HG02852 (cell line): ENCODE measurements around the gene KRTAP10-1.
"Not testable (repeated sequence)": the region's sequence is repeated elsewhere in the genome, so short reads cannot be mapped to it uniquely, and the experiment has no call there.

ENCODE experiments used
- ATAC-seq: cut with Tn5 transposase; IDR thresholded peaks from one replicate; pipeline ENCODE4 v1.9.1; 2021; ENCODE audit warnings: mild to moderate bottlenecking, moderate library complexity; ENCODE audit not compliant: unreplicated experiment

Gene KRTAP10-1

DNA sequence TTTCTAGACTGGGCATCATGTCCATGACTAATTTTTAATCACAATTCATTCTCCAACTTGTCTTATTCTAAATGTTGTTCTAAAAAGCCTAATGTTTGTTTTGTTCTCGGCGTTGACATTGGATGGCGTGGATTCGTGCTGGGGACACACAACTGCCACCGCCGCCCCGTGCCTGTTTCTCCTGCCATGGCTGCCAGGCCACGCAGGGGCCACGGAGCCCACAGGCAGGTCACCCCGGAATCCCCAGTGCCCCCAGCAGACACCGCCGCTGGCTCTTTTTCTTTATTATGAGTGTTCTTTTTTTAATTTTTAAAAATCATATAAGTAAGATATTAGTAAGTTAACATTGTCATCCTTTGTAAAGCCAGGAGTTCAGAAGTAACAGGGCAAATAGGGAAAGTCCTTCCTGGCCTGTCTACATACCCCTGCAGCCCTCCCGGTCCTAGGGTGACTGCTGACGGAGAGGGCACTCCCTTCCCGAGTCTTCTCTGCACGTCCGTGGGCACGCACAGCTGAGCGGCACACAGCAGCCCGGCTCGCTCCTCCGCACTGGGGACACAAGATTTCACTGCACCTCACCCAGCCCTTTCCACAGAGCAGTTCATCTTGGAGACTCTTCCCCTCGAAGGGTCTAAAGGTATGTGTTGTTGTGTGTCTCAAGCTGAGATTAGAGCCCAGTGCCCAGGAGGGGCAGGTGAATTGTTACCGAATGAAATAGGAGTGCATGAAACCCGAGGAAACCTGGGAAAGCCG, 32.1 kb downstream of the KRTAP10-1 start:
- ATAC-seq = no peak

DNA sequence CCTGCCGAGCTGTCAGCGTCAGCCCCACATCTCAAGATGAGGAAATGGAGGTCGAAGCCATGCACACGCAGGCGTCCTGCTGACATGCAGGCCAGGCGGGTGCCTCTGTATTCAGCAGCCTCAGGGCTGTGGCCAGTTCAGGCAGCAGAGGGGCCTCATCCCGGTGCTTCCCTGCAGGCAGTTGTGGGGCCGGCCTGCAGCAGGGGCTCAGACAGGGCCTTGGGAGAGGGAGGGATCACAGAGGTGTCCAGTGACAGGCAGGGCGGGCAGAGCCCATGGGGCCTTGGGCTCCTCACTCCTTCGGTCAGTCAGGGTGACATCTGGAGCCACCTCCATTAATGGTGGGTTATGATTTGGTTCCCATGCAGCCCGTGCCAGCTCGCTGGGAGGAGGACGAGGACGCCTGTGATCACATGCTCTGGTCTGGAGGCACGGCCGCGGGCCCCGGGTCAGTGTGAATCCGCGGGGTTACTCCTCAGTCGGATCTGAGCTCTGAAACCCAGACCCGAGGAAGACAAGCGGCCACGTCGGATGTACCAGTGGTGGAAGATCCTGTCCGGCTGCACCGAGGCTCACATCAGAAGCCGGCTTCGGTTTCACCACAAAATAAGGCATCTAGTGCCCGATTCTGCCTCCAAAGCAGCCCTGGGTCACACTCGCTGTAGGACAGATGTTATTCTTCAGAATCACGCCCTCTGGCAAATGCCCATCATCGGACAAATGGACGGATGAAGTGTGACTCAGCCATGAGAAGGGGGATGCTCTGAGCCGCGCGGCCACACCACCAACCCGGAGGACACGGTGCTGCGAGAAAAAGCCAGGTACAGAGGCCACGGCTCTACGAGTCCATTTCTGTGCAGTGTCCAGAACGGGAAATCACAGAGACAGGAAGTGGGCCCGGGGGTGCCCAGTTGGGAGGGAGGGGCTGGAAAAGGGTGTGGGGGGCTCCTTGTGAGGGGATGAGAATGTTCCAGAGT, 33.4 kb downstream of the KRTAP10-1 start:
- ATAC-seq = no peak

DNA sequence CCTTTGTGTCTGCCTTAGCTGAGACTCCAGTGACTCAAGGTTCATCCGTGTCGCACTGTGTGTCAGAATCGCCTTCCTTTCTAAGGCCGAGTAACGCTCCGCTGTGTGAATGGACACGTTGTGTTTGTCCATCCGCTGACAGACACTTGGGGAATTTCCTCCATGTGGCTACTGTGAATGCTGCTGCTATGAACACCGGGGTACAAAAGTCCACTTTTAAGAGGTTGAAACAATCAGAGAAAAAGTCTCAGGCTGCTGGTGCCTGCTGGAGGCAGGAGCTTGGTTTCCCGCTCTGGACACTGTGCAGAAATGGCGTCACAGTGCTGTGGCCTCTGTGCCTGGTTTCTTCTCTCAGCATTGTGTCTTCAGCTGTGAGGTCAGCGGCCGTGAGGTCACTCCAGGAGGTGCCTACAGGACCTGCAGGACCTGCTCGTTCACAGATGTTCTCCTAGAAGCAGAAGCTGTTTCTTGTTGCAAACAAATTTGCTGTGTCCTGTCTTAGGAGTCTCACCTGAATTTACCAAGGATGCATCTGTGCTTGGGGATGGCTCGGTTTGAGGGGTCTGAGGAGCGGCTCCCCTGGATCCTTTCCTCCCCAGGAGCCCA, 34.2 kb downstream of the KRTAP10-1 start:
- ATAC-seq = no peak

DNA sequence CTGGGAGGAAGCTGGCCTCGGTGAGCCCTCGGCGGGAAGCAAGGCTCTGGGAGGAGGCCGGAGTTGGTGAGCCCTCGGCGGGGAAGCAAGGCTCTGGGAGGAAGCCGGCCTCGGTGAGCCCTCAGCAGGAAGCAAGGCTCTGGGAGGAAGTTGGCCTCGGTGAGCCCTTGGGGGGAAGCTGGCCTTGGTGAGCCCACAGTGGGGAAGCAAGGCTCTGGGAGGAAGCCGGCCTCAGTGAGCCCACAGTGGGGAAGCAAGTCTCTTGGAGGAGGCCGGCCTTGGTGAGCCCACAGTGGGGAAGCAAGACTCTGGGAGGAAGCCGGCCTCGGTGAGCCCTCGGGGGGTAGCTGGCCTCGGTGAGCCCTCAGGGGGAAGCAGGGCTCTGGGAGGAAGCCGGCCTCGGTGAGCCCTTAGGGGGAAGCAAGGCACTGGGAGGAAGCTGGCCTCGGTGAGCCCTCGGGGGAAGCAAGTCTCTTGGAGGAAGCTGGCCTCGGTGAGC, 36.0 kb downstream of the KRTAP10-1 start:
- no peak for ATAC-seq

DNA sequence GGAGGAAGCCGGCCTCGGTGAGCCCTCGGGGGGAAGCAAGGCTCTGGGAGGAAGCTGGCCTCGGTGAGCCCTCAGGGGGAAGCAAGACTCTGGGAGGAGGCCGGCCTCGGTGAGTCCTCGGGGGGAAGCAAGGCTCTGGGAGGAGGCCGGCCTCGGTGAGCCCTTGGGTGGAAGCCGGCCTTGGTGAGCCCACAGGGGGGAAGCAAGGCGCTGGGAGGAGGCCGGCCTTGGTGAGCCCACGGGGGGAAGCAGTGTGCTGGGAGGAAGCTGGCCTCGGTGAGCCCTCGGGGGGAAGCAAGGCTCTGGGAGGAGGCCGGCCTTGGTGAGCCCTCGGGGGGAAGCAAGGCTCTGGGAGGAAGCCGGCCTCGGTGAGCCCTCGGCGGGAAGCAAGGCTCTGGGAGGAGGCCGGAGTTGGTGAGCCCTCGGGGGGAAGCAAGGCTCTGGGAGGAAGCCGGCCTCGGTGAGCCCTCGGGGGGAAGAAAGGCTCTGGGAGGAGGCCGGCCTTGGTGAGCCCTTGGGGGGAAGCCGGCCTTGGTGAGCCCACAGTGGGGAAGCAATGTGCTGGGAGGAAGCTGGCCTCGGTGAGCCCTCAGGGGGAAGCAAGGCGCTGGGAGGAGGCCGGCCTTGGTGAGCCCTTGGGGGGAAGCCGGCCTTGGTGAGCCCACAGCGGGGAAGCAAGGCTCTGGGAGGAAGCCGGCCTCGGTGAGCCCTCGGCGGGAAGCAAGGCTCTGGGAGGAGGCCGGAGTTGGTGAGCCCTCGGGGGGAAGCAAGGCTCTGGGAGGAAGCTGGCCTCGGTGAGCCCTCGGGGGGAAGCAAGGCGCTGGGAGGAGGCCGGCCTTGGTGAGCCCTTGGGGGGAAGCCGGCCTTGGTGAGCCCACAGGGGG, 36.7 kb downstream of the KRTAP10-1 start:
- not testable (repeated sequence) for ATAC-seq

DNA sequence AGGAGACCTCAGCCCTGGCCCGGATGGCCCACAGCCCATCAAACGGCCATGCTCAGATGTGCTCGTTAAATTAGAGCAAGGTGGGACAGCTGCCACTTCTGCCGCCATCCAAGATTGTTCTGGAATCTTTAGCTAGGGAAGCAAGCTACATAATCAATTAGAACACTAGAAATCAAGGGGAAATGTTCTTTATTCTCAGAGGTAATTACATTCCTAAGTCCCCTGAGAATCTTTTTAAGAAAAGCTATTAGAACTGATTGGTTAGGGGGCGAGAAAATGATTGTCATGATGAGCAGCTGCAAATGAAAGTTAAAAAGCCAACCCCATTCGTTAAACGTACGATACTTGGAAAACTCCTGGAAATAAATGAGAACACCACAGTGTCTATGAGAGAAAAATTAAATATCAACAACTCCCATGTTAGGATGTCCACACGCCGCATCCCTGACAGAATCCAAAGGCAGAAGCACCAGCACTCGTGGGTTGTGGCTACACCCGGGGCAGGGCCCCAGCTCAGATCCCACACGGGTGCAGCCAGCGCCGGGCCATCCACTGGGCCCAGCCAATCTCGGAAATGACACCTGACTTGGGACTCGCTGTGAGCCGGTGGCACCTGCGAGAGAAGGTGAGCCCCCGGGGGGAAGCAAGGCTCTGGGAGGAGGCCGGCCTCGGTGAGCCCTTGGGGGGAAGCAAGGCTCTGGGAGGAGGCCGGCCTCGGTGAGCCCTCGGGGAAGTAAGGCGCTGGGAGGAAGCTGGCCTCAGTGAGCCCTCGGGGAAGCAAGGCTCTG, 37.6 kb downstream of the KRTAP10-1 start:
- no peak for ATAC-seq

DNA sequence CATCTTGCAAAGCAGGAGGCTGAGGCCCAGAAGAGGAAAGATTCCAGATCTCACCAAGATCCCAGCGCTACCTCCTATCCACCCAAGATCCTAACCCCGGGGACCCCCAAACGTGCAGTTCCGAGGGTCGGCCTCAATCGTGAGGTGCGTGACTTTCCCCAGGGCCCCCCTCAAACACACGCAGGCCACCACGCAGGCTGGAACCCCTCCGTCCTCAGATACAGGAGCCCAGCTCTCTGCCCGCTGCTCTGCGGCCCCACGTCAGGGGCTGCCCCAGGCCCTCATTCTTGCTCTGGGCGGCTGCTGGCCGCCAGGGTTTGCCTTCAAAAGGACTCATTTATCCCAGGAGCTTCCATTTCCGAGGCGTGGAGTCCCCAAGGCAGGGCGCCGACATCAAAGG, 39.9 kb downstream of the KRTAP10-1 start:
- no peak for ATAC-seq

DNA sequence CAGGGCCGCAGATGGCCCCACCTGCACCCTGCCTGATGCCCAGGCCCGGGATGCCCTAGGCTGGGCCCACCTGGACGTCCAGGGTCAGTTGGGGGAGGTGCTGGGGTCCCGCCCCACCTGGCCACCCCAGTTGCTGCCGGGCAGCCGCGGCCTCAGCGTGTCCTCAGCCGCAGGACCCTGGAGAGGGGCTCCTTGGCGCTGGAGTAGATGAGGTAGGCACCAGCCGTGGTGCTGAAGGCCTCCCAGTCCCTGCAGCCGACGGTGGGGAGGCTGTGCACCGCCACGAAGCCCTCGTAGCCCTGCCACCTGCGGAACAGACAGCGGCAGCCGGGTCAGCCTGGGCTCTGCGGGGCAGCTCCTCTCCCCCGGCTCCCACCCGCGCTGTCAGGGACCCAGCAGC, 40.4 kb downstream of the KRTAP10-1 start:
- ATAC-seq = no peak

DNA sequence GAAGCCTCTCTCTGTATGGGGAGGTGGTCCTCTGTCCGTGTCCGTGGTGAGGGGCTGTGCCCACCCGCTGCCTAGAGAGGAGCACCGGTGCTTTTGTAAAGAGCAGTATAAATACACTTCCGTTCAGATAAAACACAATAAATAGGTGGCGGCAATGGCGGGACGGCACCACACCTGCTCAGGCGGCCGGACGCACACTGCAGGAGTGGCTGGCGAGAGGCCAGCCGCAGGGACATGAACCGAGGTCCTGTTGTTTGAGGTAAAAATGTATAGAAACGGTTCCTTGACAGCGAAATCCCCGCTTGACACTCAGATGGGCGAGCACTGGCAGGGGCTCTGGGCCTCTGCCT, 40.8 kb downstream of the KRTAP10-1 start:
- no peak for ATAC-seq

DNA sequence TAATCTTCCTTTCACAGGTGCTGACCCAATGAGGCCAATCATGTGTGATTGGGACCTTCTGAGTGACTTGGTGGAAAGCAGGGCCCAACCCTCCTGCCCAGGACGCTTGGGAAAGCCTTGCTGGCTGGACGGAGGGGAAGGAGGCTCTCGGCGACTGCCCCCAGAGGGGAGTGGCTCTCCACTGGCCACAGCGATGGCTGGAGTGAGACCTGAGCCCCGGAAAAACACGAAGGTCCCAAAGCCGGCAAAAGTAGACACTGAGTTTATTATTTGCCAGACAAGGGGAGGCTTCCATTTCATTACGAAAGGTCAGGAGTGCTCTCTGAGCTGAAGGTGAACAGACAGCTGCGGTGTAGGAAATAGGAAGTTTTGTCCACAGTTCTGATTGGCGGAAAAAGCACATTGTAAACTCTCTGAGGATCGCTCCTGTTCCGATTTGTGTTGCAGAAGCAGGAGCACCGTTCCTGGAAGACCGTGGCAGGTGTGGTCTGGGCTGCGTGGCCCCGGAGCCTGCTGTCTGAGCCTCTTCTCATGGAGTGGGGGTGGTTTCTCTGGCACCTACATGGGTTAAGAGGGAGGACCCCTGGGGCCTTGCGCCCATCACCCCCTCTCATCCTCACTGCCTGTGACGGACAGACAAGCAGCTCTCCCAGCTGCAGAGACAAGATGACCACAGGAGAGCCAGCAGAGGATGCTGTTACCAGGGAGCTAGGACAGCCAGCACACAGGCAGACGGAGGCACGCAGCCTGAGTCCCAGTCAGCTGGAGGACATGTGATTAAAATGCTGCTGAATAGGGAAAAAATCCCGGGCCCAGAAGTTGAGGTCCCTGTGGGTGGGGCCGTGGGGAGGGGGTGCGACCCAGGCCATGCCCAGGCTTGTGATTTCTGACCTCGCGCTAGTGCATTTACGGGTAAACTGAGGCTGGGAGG, 41.5 kb downstream of the KRTAP10-1 start:
- no peak for ATAC-seq

DNA sequence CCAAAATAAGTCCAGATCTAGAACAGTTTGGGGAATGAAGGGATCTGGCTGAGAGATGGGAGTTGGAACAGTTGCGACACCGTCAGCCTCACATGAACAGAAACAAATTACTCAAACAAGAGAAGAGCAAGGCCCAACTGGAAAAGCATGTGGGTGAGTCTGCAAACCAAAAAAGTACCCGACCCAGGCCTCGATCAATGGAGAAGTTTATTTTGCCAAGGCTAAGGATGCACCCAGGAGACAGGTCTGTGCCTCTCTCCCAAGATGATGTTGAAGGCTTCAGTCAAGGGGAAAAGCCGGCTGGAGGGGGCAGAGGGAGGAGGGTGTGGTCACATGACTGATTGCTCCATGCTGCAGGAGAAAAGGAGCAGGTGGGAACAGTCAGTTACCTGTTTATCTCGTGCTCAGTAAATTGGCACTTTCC, 42.3 kb downstream of the KRTAP10-1 start:
- ATAC-seq = no peak

DNA sequence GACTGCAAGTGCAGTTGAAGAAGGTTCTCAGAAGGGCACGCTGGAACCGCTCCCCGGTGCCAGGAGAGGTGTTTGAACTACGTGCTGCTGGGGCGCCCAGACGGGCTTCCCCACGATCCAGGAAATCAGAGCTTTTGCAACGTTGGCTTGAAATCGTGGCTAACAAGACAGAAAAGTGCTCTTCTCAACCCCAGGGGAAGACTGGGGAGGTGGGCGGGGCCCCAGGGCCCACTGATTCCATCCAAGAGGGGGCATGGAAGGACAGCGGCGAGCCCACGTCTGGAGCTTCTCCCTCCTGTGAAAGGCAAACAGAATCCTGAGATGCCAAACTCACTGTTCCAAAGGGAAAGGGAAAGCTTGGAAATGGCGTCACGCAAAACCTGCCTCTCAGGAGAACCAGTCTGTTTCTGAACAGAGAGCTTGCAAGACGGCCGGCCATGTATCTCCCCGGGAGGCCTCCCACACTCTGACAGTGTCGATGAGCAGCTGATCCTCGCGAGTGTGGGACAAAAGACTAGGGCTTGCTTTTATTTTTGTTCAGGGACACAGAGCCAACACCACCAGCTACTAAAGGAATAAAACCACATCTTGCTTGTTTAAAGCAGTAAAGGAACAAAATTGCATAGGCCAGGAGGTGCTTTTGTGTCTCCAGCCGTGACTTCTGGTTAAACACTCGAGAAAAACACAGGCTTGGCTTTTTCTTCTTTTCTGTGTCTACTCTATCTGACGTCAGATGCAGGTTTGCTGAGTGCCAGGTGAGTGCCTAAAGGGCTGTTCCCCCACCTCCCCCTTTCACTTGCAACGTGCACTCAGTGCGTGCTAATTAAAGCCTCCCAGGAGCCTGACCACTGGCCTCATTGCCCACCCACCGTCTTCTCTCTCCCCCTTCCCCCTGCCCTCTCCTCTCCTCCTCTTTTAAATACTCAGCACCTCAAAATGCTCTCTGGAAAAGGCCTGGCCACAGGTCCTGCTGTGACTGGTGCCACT, 43.1 kb downstream of the KRTAP10-1 start:
- no peak for ATAC-seq

DNA sequence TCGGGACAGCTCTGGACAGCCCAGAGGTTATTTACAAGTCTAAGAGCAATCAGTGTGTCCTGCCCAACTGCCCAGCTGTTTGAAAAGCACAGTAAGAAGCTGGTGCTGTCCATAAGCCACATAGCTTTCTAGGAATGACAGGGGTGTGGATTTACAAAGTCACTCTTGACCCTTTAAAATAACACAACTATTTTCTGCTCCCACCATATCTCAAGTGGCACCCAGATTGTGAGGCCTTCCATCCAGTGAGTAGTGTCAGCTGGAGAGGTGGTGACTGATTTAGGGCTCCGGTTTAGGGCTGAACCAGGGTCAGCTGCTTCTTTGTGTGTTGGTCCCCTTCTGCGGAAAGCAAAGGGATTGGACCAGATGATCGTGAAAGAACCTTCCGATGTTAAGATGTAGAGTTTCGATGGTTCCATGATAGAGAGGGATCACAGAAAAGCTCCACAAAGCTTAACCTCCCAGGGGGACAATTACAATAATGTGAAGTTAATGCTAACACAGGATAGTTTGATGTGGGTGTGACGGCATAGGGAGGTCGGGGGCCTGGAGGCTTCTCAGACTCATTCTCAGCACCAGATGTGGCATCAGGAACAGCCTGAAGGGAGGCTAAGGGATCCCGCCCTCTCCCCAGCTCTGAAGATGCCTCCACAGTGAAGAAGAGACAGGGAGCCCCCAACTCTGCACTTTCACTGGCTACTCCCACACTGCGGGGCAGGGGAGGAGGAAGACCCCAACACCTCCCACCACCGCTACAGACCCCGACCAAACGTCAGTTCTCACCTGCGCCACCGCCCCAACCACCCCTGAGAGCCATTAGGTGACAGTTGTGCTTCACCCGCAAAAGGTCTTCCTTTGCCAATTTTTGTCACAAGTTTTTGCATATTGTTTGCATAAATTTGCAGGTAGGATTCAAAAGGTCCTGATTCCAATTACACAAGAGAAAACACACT, 44.1 kb downstream of the KRTAP10-1 start:
- no peak for ATAC-seq

DNA sequence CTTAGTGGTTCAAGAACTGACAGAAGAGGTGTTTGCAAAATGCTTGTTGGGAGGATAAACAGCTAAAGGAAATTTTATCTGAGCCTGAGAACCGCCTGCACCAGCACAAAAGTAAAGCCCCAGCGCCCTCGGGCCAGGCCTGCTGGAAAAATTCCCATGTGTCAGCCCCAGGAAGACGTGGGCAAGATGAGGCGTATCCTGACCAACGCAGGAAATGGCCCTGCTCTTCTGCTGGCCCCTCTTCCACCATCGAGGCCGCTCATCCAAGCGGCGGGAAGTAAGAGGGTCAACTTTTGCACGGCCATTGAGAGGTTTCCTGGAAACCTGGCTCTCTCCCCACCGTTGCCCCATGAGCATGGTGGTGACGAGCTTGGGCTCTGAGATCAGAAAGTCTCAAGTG, 45.0 kb downstream of the KRTAP10-1 start:
- no peak for ATAC-seq

DNA sequence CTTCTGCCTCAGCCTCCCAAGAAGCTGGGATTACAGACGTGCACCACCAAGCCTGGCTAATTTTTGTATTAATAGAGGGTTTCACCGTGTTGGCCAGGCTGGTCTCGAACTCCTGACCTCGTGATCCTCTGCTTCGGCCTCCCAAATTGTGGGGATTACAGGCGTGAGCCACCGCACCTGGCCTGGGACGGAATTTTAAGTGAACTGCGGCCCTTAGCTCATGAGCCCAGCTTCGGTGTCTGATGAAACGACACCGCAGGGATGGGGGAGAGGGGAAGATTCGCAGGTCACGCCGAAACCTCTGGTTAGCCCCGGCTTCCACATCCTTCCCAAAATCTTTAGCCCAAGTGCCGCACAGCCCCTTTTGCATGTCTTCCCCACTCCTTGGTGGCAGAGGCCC, 45.6 kb downstream of the KRTAP10-1 start:
- no peak for ATAC-seq
